Parathyroid adenoma (tissue), 2 donors: ENCODE data around the gene KIFC1.
A peak's percentile ranks its signal among the peaks of the same experiment; 100 is the strongest.
"Not testable (repeated sequence)": the region's sequence is repeated elsewhere in the genome, so short reads cannot be mapped to it uniquely, and the experiment has no call there.

Source experiments
- H2AFZ ChIP-seq: fragments of 300-600 bp; sonication (generic); one replicate; pipeline ENCODE4 v1.7.0; 2017; ENCODE audit warnings: antibody characterized with exemption, mild to moderate bottlenecking
- H3K27ac ChIP-seq: fragments of 300-600 bp; sonication (generic); one replicate; pipeline ENCODE4 v1.7.0; 2017
- H3K27me3 ChIP-seq: fragments of 300-600 bp; sonication (generic); one replicate; pipeline ENCODE4 v1.7.0; 2017; ENCODE audit warnings: low read length; ENCODE audit not compliant: control insufficient read depth, insufficient read depth
- H3K36me3 ChIP-seq: fragments of 300-600 bp; sonication (generic); one replicate; pipeline ENCODE4 v1.7.0; 2017; ENCODE audit warnings: low read length; ENCODE audit not compliant: control insufficient read depth, insufficient read depth
- H3K4me1 ChIP-seq: fragments of 300-600 bp; sonication (generic); one replicate; pipeline ENCODE4 v1.7.0; 2017; ENCODE audit warnings: control low read depth
- H3K4me2 ChIP-seq: fragments of 300-600 bp; sonication (generic); one replicate; pipeline ENCODE4 v1.7.0; 2017; ENCODE audit warnings: low read length
- H3K4me3 ChIP-seq: fragments of 300-600 bp; sonication (generic); one replicate; pipeline ENCODE4 v1.7.0; 2017; ENCODE audit warnings: low read depth, low read length
- H3K79me2 ChIP-seq: fragments of 300-600 bp; sonication (generic); one replicate; pipeline ENCODE4 v1.7.0; 2017; ENCODE audit warnings: control low read depth
- H3K9ac ChIP-seq: fragments of 300-600 bp; sonication (generic); one replicate; pipeline ENCODE4 v1.7.0; 2017; ENCODE audit warnings: mild to moderate bottlenecking
- H3K9me3 ChIP-seq: fragments of 300-600 bp; sonication (generic); one replicate; pipeline ENCODE4 v1.7.0; 2017; ENCODE audit warnings: low read length; ENCODE audit not compliant: control insufficient read depth
- CTCF ChIP-seq: fragments of 300-600 bp; sonication (generic); IDR thresholded peaks from one replicate; pipeline ENCODE4 v1.7.0; 2017; ENCODE audit warnings: antibody characterized with exemption, mild to moderate bottlenecking
- donor health status: primary hyperparathyroidism.

KIFC1 gene

GRCh38 chr6:33391278-33391921 is at the start of gene KIFC1:
TSS of gene KIFC1 (plus strand) at chr6:33391823. CDS start at chr6:33391986, 163 bp downstream.
- H3K4me3 ChIP-seq = peak within 1 kb of the TSS; percentile 52
- H2AFZ ChIP-seq = peak within 1 kb of the TSS; percentile 96
- peak within 1 kb of the TSS; percentile 94 for H3K27ac ChIP-seq
- no peak within 1 kb of the TSS for H3K9ac ChIP-seq
- H3K79me2 ChIP-seq = no peaks in the 10 kb centered on the region
- H3K9me3 ChIP-seq = no peaks in the 10 kb centered on the region
- no peaks in the 10 kb centered on the region for H3K36me3 ChIP-seq
- peaks cover 12% of the 10 kb centered on the region for H3K4me1 ChIP-seq
- no peaks in the 10 kb centered on the region for H3K27me3 ChIP-seq
- TF ChIP-seq CTCF = peak; percentile 96
- H3K4me2 ChIP-seq = peak within 1 kb of the TSS; percentile 79

- not testable (repeated sequence) for H3K36me3 ChIP-seq, H3K27ac ChIP-seq, H3K9me3 ChIP-seq
Observed at GRCh38 chr6:33343606-33343952, 48.0 kb upstream of the KIFC1 start.

GRCh38 chr6:33343953-33344611 is 47.5 kb upstream of the KIFC1 start:
- H3K4me3 ChIP-seq = no peak overlapping the region

More at GRCh38 chr6:33343606-33343952, 48.0 kb upstream of the KIFC1 start:
- H3K27me3 ChIP-seq, H3K4me3 ChIP-seq, H3K4me2 ChIP-seq, H3K79me2 ChIP-seq, H3K4me1 ChIP-seq, H2AFZ ChIP-seq, H3K9ac ChIP-seq: not testable (repeated sequence)

GRCh38 chr6:33344701-33345697 is 46.6 kb upstream of the KIFC1 start:
- Histone ChIP-seq H3K4me2 (no peak overlapping the region), H3K4me3 (no peak overlapping the region), H3K27me3 (no peaks in the 10 kb centered on the region), H3K9ac (no peak overlapping the region), H3K9me3 (no peaks in the 10 kb centered on the region), H3K36me3 (no peaks in the 10 kb centered on the region), H3K79me2 (no peaks in the 10 kb centered on the region), H3K27ac (no peak overlapping the region), H2AFZ (peak overlapping the region; percentile 60), H3K4me1 (no peaks in the 10 kb centered on the region)
- TF ChIP-seq CTCF = peak; percentile 72

More at GRCh38 chr6:33343953-33344611, 47.5 kb upstream of the KIFC1 start:
- Histone ChIP-seq H3K27me3 (no peaks in the 10 kb centered on the region), H3K27ac (no peak overlapping the region), H3K36me3 (no peaks in the 10 kb centered on the region), H3K4me2 (no peak overlapping the region), H3K4me1 (no peaks in the 10 kb centered on the region), H3K9me3 (no peaks in the 10 kb centered on the region), H3K79me2 (no peaks in the 10 kb centered on the region), H2AFZ (no peak overlapping the region), H3K9ac (no peak overlapping the region)
- TF ChIP-seq CTCF = no peak

- not testable (repeated sequence) for H2AFZ ChIP-seq, H3K79me2 ChIP-seq, H3K9ac ChIP-seq, H3K4me3 ChIP-seq, H3K27ac ChIP-seq, H3K9me3 ChIP-seq, H3K36me3 ChIP-seq, H3K4me2 ChIP-seq, H3K27me3 ChIP-seq, H3K4me1 ChIP-seq
Observed at GRCh38 chr6:33346972-33347371, 44.7 kb upstream of the KIFC1 start.
